ENCODE results near the gene AJM1.
A peak's percentile ranks its signal among the peaks of the same experiment; 100 is the strongest.
"Not testable (repeated sequence)": the region's sequence is repeated elsewhere in the genome, so short reads cannot be mapped to it uniquely, and the experiment has no call there.

The AJM1 gene

GRCh38 chr9:136840140-136840876, 2.0 kb upstream of the AJM1 start:
- H3K4me3 ChIP-seq (replicated peaks in 1 of 2; ENCODE audit: low read depth in 2 of 2, low read length in 2 of 2): no peak overlapping the region
- no peak for DNase-seq (ENCODE audit: low read depth in 2 of 2)

GRCh38 chr9:136840877-136841645, 1.2 kb upstream of the AJM1 start:
- DNase-seq (ENCODE audit: low read depth in 2 of 2): peak; percentile 44 to 76
- H3K4me3 ChIP-seq (replicated peaks in 1 of 2; ENCODE audit: low read depth in 2 of 2, low read length in 2 of 2): no peak overlapping the region
- TF ChIP-seq, protein P1, sequence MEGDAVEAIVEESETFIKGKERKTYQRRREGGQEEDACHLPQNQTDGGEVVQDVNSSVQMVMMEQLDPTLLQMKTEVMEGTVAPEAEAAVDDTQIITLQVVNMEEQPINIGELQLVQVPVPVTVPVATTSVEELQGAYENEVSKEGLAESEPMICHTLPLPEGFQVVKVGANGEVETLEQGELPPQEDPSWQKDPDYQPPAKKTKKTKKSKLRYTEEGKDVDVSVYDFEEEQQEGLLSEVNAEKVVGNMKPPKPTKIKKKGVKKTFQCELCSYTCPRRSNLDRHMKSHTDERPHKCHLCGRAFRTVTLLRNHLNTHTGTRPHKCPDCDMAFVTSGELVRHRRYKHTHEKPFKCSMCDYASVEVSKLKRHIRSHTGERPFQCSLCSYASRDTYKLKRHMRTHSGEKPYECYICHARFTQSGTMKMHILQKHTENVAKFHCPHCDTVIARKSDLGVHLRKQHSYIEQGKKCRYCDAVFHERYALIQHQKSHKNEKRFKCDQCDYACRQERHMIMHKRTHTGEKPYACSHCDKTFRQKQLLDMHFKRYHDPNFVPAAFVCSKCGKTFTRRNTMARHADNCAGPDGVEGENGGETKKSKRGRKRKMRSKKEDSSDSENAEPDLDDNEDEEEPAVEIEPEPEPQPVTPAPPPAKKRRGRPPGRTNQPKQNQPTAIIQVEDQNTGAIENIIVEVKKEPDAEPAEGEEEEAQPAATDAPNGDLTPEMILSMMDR (IDR thresholded peaks at IDR 0.05; ENCODE audit: low read depth, low read length): no peak

More at GRCh38 chr9:136840140-136840876, 2.0 kb upstream of the AJM1 start:
- TF ChIP-seq, protein P1 (IDR thresholded peaks at IDR 0.05; ENCODE audit: low read depth, low read length): no peak

DNA sequence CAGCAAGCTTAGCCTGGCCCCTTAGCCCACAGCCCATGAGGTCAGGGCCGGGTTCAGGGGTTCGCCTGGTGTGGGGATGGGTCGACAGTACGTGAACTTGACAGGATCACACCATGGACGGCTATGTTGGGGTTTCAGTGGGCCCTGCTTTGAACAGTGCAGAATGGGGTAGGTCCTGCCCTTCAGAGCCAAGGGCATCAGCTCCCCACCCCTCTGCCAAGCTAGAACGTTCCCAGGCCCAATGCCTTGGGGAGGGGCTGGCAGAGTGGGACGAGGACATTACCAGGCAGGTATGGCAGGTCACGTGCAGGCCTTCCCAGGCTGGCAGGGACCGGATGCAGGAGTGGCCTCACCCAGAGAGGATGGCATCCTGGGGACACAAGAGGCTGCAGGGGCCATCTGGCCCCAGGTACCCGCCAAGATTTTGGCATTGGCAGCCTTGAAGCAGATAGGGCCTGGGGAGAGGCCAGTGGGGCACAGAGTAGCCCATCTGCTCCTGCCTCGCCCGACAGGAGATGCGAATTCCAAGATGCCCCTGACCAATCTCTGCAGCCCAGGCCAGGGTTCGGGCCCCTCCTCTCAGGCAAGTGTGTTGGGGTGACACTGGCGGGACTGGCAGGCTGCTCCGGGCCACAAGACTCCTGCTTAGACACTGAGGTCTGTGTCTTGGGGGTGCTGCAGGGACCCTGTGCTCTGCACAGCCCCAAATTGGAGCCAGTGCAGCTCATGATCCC, 465 bp upstream of the AJM1 start:
- not testable (repeated sequence) for DNase-seq (ENCODE audit: low read depth in 2 of 2)
- peak overlapping the region in 1 of 2 donors; percentile 58 for H3K4me3 ChIP-seq (replicated peaks in 1 of 2; ENCODE audit: low read depth in 2 of 2, low read length in 2 of 2)

DNA sequence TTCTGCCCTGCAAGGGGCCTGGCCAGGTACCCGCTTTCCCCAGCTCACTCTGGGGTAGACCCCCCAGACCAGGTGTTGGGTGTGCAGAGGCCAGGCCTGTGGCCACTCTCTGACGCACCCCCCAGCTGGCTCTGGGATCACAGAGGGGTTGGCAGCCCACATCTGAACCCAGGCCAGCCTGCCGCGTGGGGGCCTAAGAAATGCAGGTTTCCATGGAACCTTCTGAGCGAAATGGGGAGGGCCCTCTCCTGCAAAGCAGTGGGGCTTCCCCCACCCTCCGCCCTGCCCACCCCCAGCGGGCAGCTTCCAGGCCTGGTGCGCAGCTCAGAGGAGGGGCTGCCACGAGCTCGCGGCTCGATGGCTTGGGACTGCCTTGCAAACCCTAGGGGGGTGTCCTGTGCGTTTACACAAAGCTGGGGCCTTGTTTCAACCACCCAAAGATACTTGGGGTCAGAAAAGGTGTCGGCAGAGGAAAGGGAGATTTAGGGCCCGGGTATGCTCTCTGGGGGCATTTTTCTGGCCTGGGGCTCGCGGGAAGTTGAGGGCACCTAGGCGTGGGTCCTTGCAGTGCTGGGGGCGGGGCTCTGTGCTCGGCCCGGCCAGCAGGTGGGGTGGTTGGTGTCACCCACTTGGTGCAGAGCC, 1.0 kb downstream of the AJM1 start:
- H3K4me3 ChIP-seq (replicated peaks in 1 of 2; ENCODE audit: low read depth in 2 of 2, low read length in 2 of 2); DNase-seq (ENCODE audit: low read depth in 2 of 2): not testable (repeated sequence)

DNA sequence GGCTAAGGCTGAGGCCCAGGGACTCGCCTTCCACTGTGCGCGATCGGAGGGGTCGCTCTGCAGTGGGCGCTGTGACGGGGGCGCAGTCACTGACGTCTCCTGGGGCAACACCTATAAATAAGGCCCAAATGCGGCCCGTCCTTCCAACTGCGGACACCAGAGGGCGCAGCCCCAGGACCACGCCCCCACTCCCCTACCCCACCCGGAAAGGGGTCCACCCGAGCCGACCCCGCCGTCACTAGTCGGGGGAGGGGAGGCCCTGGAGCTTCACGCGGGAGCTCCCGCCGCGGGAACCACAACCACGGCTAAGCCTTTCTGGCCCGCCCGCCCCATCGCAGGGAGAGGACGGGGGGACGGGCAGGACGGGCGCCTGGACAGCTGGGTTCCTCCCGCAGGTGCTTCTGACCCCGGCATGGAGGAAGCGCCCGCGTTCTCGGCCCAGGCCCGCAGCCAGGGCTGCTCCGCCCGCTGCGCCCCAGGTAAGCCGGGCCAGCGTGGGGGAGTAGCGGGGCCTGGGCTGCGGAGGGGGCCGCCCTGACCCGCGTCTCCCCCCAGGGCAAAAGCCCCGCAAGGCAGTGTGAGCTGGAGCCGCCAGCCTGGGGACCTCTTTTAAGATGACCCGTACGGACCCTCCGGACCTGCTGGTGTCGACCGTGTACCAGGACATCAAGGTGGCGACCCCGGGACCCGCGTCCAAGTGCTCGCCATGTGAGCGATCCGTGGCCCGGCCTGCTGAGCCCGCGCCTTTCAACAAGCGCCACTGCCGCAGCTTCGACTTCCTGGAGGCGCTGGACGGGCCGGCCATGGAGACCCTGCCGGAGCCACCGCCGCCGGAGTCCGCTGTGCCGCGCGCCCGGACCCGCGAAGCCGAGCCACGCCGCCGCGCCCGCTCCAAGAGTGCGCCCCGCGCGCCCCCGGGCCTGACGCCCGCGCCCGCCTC, 1.8 kb downstream of the AJM1 start:
- peak; percentile 13 to 19 for DNase-seq (ENCODE audit: low read depth in 2 of 2)
- TF ChIP-seq, protein P1 (IDR thresholded peaks at IDR 0.05; ENCODE audit: low read depth, low read length): peak; percentile 39
- not testable (repeated sequence) for H3K4me3 ChIP-seq (replicated peaks in 1 of 2; ENCODE audit: low read depth in 2 of 2, low read length in 2 of 2)

GRCh38 chr9:136844761-136845464, 2.6 kb downstream of the AJM1 start:
- no peak for DNase-seq (ENCODE audit: low read depth in 2 of 2)
- TF ChIP-seq, protein P1 (IDR thresholded peaks at IDR 0.05; ENCODE audit: low read depth, low read length): no peak

More at GRCh38 chr9:136844761-136845464, 2.6 kb downstream of the AJM1 start:
- H3K4me3 ChIP-seq (replicated peaks in 1 of 2; ENCODE audit: low read depth in 2 of 2, low read length in 2 of 2): no peak overlapping the region

Data from cardiac fibroblast (primary cell).